ENCODE data around the gene NFYA. TPM values are rescaled to one million over a fixed set of nuclear protein-coding genes. Genes with fewer than 3 reads are reported as not detected.
"Not testable (repeated sequence)": the region's sequence is repeated elsewhere in the genome, so short reads cannot be mapped to it uniquely, and the experiment has no call there.

The NFYA gene
- total RNA-seq, 2 donors from 2014 or later = 9.2 to 20.6 TPM

- no peak overlapping the region for H3K27ac ChIP-seq
- no peak for TF ChIP-seq CTCF (IDR thresholded peaks at IDR 0.05)
- H3K27me3 ChIP-seq (replicated peaks; ENCODE audit: insufficient read depth) = no peaks in the 10 kb centered on the region
- DNase-seq (ENCODE audit: low spot score) (no peak), ATAC-seq (ENCODE audit: insufficient number of reproducible peaks, low FRiP score, low read depth) (no peak)
- no peaks in the 10 kb centered on the region for H3K36me3 ChIP-seq
- no peaks in the 10 kb centered on the region for H3K4me1 ChIP-seq (ENCODE audit: control insufficient read depth in 1 of 2, low read depth in 2 of 2)
- no peaks in the 10 kb centered on the region for H3K9me3 ChIP-seq
- H3K4me3 ChIP-seq = no peak overlapping the region
Measured at GRCh38 chr6:41111017-41111416, 38.2 kb downstream of the NFYA start.

GRCh38 chr6:41115027-41115426 lies 42.3 kb downstream of the NFYA start:
- not testable (repeated sequence) for H3K36me3 ChIP-seq; ATAC-seq (ENCODE audit: insufficient number of reproducible peaks, low FRiP score, low read depth)

GRCh38 chr6:41119508-41119907 lies 46.7 kb downstream of the NFYA start:
- Histone ChIP-seq H3K36me3 (peaks cover 7% of the 10 kb centered on the region), H3K4me3 (no peak overlapping the region), H3K9me3 (no peaks in the 10 kb centered on the region), H3K27ac (no peak overlapping the region), H3K4me1 (ENCODE audit: control insufficient read depth in 1 of 2, low read depth in 2 of 2) (no peaks in the 10 kb centered on the region), H3K27me3 (replicated peaks; ENCODE audit: insufficient read depth) (no peaks in the 10 kb centered on the region)
- no peak for DNase-seq (ENCODE audit: low spot score)
- ATAC-seq (ENCODE audit: insufficient number of reproducible peaks, low FRiP score, low read depth) = no peak
- TF ChIP-seq CTCF (IDR thresholded peaks at IDR 0.05) = no peak

More at GRCh38 chr6:41115027-41115426, 42.3 kb downstream of the NFYA start:
- H3K27ac ChIP-seq; H3K4me1 ChIP-seq (ENCODE audit: control insufficient read depth in 1 of 2, low read depth in 2 of 2); H3K27me3 ChIP-seq (replicated peaks; ENCODE audit: insufficient read depth); H3K4me3 ChIP-seq; H3K9me3 ChIP-seq; DNase-seq (ENCODE audit: low spot score): not testable (repeated sequence)

- no peak for TF ChIP-seq CTCF (IDR thresholded peaks at IDR 0.05)
- Histone ChIP-seq H3K4me1 (ENCODE audit: control insufficient read depth in 1 of 2, low read depth in 2 of 2) (no peaks in the 10 kb centered on the region), H3K27ac (no peak overlapping the region), H3K27me3 (replicated peaks; ENCODE audit: insufficient read depth) (no peaks in the 10 kb centered on the region), H3K36me3 (peaks cover 7% of the 10 kb centered on the region), H3K9me3 (no peaks in the 10 kb centered on the region), H3K4me3 (no peak overlapping the region)
- ATAC-seq (ENCODE audit: insufficient number of reproducible peaks, low FRiP score, low read depth) = no peak
- no peak for DNase-seq (ENCODE audit: low spot score)
Measured at GRCh38 chr6:41120058-41120457, 47.3 kb downstream of the NFYA start.

- no peaks in the 10 kb centered on the region for H3K4me1 ChIP-seq (ENCODE audit: control insufficient read depth in 1 of 2, low read depth in 2 of 2)
- no peak for DNase-seq (ENCODE audit: low spot score)
- peaks cover 7% of the 10 kb centered on the region for H3K36me3 ChIP-seq
- no peak overlapping the region for H3K27ac ChIP-seq
- H3K4me3 ChIP-seq = no peak overlapping the region
- no peak for TF ChIP-seq CTCF (IDR thresholded peaks at IDR 0.05)
- H3K9me3 ChIP-seq = no peaks in the 10 kb centered on the region
- H3K27me3 ChIP-seq (replicated peaks; ENCODE audit: insufficient read depth) = no peaks in the 10 kb centered on the region
- ATAC-seq (ENCODE audit: insufficient number of reproducible peaks, low FRiP score, low read depth) = no peak
Measured at GRCh38 chr6:41122373-41122772, 49.6 kb downstream of the NFYA start.

GRCh38 chr6:41122918-41123317 lies 50.1 kb downstream of the NFYA start:
- H3K27me3 ChIP-seq (replicated peaks; ENCODE audit: insufficient read depth) = no peaks in the 10 kb centered on the region
- ATAC-seq (ENCODE audit: insufficient number of reproducible peaks, low FRiP score, low read depth) (no peak), DNase-seq (ENCODE audit: low spot score) (no peak)
- no peaks in the 10 kb centered on the region for H3K9me3 ChIP-seq
- H3K4me3 ChIP-seq = no peak overlapping the region
- H3K36me3 ChIP-seq = peaks cover 7% of the 10 kb centered on the region
- H3K4me1 ChIP-seq (ENCODE audit: control insufficient read depth in 1 of 2, low read depth in 2 of 2) = no peaks in the 10 kb centered on the region
- no peak overlapping the region for H3K27ac ChIP-seq
- TF ChIP-seq CTCF (IDR thresholded peaks at IDR 0.05) = no peak

Measured in thoracic aorta (tissue), 2 donors.